ENCODE results near the gene PDSS2.
"Not testable (repeated sequence)": the region's sequence is repeated elsewhere in the genome, so short reads cannot be mapped to it uniquely, and the experiment has no call there.

The PDSS2 gene

DNA sequence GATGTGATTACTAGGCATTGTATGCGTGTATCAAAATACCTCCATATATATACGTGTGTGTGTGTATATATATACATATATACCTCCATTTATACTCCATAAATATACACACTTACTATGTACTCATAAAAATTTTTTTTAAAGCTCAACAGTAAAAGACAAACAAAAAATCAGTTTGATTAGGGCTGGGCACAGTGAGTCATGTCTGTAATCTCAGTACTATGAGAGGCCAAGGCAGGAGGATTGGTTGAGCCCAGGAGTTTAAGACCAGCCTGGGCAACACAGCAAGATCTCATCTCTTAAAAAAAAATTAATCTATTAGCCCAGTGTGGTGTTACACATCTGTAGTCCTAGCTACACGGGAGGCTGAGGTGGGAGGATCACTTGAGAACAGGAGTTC, 24.6 kb downstream of the PDSS2 start:
- TF ChIP-seq ZFX (IDR thresholded peaks at IDR 0.05; ENCODE audit: borderline replicate concordance), result no peak
- TF ChIP-seq, protein P1, sequence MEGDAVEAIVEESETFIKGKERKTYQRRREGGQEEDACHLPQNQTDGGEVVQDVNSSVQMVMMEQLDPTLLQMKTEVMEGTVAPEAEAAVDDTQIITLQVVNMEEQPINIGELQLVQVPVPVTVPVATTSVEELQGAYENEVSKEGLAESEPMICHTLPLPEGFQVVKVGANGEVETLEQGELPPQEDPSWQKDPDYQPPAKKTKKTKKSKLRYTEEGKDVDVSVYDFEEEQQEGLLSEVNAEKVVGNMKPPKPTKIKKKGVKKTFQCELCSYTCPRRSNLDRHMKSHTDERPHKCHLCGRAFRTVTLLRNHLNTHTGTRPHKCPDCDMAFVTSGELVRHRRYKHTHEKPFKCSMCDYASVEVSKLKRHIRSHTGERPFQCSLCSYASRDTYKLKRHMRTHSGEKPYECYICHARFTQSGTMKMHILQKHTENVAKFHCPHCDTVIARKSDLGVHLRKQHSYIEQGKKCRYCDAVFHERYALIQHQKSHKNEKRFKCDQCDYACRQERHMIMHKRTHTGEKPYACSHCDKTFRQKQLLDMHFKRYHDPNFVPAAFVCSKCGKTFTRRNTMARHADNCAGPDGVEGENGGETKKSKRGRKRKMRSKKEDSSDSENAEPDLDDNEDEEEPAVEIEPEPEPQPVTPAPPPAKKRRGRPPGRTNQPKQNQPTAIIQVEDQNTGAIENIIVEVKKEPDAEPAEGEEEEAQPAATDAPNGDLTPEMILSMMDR (IDR thresholded peaks at IDR 0.05), result no peak
- no peak overlapping the region for H3K27ac ChIP-seq

GRCh38 chr6:107425951-107426350, 33.4 kb downstream of the PDSS2 start:
- H3K27ac ChIP-seq, result not testable (repeated sequence)

GRCh38 chr6:107423474-107423990, 35.8 kb downstream of the PDSS2 start:
- TF ChIP-seq ZFX (IDR thresholded peaks at IDR 0.05; ENCODE audit: borderline replicate concordance), result no peak
- TF ChIP-seq, protein P1 (IDR thresholded peaks at IDR 0.05), result no peak
- no peak overlapping the region for H3K27ac ChIP-seq

GRCh38 chr6:107421696-107422256, 37.6 kb downstream of the PDSS2 start:
- H3K27ac ChIP-seq, result no peak overlapping the region
- TF ChIP-seq ZFX (IDR thresholded peaks at IDR 0.05; ENCODE audit: borderline replicate concordance), result no peak
- TF ChIP-seq, protein P1 (IDR thresholded peaks at IDR 0.05), result no peak

DNA sequence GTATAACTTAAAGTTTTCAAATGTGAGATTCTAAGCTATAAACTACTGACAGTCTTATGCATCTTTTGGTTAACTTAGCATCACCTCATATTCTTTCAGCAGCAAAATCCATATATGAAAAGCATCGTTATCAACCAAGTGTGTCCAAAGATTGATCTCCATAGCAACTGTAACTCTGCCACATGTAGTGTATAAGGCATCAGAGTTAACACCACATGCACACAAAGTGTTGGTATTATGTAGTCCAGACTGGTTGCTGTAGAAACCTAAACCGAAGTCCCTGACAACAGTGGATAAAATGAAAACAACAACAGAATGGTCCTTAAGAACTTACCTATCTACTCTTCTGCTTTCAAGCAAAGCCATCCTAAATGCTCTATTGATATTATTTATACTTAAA, 39.6 kb downstream of the PDSS2 start:
- TF ChIP-seq, protein P1 (IDR thresholded peaks at IDR 0.05), result no peak
- no peak for TF ChIP-seq ZFX (IDR thresholded peaks at IDR 0.05; ENCODE audit: borderline replicate concordance)
- H3K27ac ChIP-seq, result no peak overlapping the region

DNA sequence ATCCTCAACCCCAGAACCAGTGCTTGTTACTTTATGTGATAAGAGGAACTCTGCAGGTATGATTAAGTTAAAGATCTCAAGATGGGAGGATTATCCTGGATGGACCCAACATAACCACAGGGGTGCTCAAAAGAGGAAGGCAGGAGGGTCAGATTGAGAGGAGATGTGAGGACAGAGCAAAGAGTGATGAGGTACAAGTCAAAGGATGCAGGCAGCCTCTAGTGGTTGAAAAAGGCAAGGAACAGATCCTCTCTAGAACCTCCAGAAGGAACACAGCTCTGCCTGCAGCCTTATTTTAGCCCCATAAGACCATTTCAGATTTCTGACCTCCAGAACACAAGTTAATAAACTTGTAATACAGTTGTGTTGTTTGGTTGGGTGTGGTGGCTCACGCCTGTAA, 41.2 kb downstream of the PDSS2 start:
- no peak overlapping the region for H3K27ac ChIP-seq
- TF ChIP-seq, protein P1 (IDR thresholded peaks at IDR 0.05), result peak; percentile 27; the same call in 1 of the 2 replicates
- no peak for TF ChIP-seq ZFX (IDR thresholded peaks at IDR 0.05; ENCODE audit: borderline replicate concordance)

DNA sequence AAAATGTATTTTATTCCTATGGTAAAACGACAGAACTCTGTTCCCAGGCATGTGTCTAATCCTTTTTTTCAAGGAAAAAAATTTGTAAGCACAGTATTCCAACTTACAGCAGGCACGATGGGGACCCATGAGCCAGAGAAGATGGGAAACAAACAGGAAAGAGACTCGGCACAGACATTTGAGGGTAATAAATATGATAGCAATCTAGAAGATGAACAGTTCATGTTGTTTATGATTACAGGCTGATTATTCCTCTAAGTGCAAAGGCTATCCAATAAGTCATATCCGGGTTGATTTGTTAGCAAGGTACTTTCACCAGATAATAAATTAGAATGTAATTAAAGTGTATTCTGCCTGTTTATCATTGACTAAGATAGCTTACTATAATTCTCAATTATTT, 43.2 kb downstream of the PDSS2 start:
- no peak overlapping the region for H3K27ac ChIP-seq
- TF ChIP-seq, protein P1 (IDR thresholded peaks at IDR 0.05), result no peak
- no peak for TF ChIP-seq ZFX (IDR thresholded peaks at IDR 0.05; ENCODE audit: borderline replicate concordance)

All from 22Rv1 (cell line).